WTC11 (cell line): ENCODE measurements around the gene CFAP20. TPM values are rescaled to one million over a fixed set of nuclear protein-coding genes. Genes with fewer than 3 reads are reported as not detected.

ENCODE experiments used
- ATAC-seq: fragments of 200-7000 bp; cut with Tn5 transposase; 2 replicates; pipeline ENCODE4 v1.10.0; 2021; ENCODE audit warnings: mild to moderate bottlenecking, moderate library complexity
- CTCF ChIA-PET: fragments of 300-600 bp; sonication (Branson Sonifier 250); formaldehyde crosslinking; loops from one replicate; lab custom pipeline; 2021; ENCODE audit warnings: antibody characterized with exemption; lab: Charles Lee
- POLR2A ChIA-PET: fragments of 350-600 bp; sonication (Branson Sonifier 250); formaldehyde crosslinking; loops from one replicate; lab custom pipeline; 2021; ENCODE audit warnings: antibody characterized with exemption; lab: Charles Lee
- DNase-seq: peaks from one replicate; pipeline ENCODE4 v3.0.0; 2021; ENCODE audit warnings: low spot score
- H3K27ac Mint-ChIP-seq: 2 replicates; pipeline ENCODE4 v1.8.0; 2021; ENCODE audit warnings: mixed read lengths
- H3K27me3 Mint-ChIP-seq: 2 replicates; pipeline ENCODE4 v1.8.0; 2021; ENCODE audit warnings: low read depth, mild to moderate bottlenecking, moderate library complexity, mixed read lengths
- H3K36me3 Mint-ChIP-seq: 2 replicates; pipeline ENCODE4 v1.8.0; 2021; ENCODE audit warnings: mixed read lengths
- H3K4me1 Mint-ChIP-seq: 2 replicates; pipeline ENCODE4 v1.8.0; 2022; ENCODE audit warnings: mixed read lengths
- H3K4me3 Mint-ChIP-seq: 2 replicates; pipeline ENCODE4 v1.8.0; 2021; ENCODE audit warnings: mild to moderate bottlenecking, moderate library complexity, mixed read lengths
- H3K9me3 Mint-ChIP-seq: 2 replicates; pipeline ENCODE4 v1.8.0; 2021; ENCODE audit warnings: mixed read lengths
- AFF4 ChIP-seq: sonication (generic); formaldehyde crosslinking; IDR thresholded peaks from 2 replicates; pipeline ENCODE4 v1.8.1; 2023; ENCODE audit warnings: mild to moderate bottlenecking, missing genetic modification reagents, borderline replicate concordance
- ATF2 ChIP-seq: sonication (generic); formaldehyde crosslinking; IDR thresholded peaks from 2 replicates; pipeline ENCODE4 v1.8.1; 2022; ENCODE audit warnings: low read depth, missing genetic modification reagents, borderline replicate concordance
- E2F1 ChIP-seq: sonication (generic); formaldehyde crosslinking; IDR thresholded peaks from 2 replicates; pipeline ENCODE4 v1.8.0; 2022; ENCODE audit warnings: mild to moderate bottlenecking, missing genetic modification reagents
- ETV6 ChIP-seq: sonication (generic); formaldehyde crosslinking; IDR thresholded peaks from 2 replicates; pipeline ENCODE4 v1.8.1; 2022; ENCODE audit warnings: mild to moderate bottlenecking, missing genetic modification reagents
- FOXJ3 ChIP-seq: sonication (generic); formaldehyde crosslinking; IDR thresholded peaks from 2 replicates; pipeline ENCODE4 v1.9.0; 2021; ENCODE audit warnings: missing genetic modification reagents, mild to moderate bottlenecking, borderline replicate concordance
- IRF1 ChIP-seq: sonication (generic); formaldehyde crosslinking; IDR thresholded peaks from 2 replicates; pipeline ENCODE4 v1.8.0; 2023; ENCODE audit warnings: missing genetic modification reagents
- MXD4 ChIP-seq: fragments of 250-450 bp; sonication (Bioruptor Pico); IDR thresholded peaks from 2 replicates; pipeline ENCODE4 v1.8.0; 2021; ENCODE audit warnings: mild to moderate bottlenecking, moderate library complexity, borderline replicate concordance
- MYBL2 ChIP-seq: sonication (generic); formaldehyde crosslinking; IDR thresholded peaks from 2 replicates; pipeline ENCODE4 v1.8.1; 2023; ENCODE audit warnings: mild to moderate bottlenecking, moderate library complexity, missing genetic modification reagents
- PRDM15 ChIP-seq: sonication (generic); formaldehyde crosslinking; IDR thresholded peaks from 2 replicates; pipeline ENCODE4 v1.8.0; 2022; ENCODE audit warnings: missing genetic modification reagents
- STAT6 ChIP-seq: sonication (generic); formaldehyde crosslinking; conservative IDR thresholded peaks from 2 replicates; pipeline ENCODE4 v1.8.1; 2023; ENCODE audit warnings: mild to moderate bottlenecking, low read depth, missing genetic modification reagents, moderate library complexity
- TEAD4 ChIP-seq: sonication (generic); formaldehyde crosslinking; IDR thresholded peaks from 2 replicates; pipeline ENCODE4 v1.8.0; 2022; ENCODE audit warnings: mild to moderate bottlenecking, missing genetic modification reagents
- ZNF232 ChIP-seq: sonication (generic); formaldehyde crosslinking; IDR thresholded peaks from 2 replicates; pipeline ENCODE4 v1.8.0; 2022; ENCODE audit warnings: mild to moderate bottlenecking, missing genetic modification reagents
- ZNF263 ChIP-seq: sonication (generic); formaldehyde crosslinking; IDR thresholded peaks from 2 replicates; pipeline ENCODE4 v1.8.1; 2022; ENCODE audit warnings: low read depth, mild to moderate bottlenecking, moderate library complexity, missing genetic modification reagents
- total RNA-seq: library from RNA; stranded (reverse); gene quantifications from 3 replicates; pipeline ENCODE4 v1.2.3, GENCODE V29; 2021

The CFAP20 gene
- total RNA-seq, 1 experiment from 2014 or later = 41.9 TPM

DNA sequence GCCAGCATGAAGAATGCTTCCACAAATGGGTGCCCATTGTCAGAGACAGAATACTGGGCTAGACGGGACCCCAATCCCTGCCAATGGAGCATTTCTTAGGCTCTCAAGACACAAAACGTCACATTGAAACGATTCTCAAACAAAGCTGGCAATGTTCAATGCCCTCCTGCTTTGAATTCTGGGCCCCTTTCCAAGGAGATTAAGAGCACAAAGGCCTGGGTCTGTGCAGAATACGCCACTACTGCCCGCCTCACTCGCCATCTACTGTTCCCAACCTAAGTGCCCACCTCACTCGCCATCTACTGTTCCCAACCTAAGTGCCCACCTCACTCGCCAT lies 9.7 kb downstream of the CFAP20 start:
- no peaks in the 10 kb centered on the region for H3K27me3 Mint-ChIP-seq
- POLR2A ChIA-PET = interaction anchor here (0.6 kb wide), 1 partner anchor 22 kb away, joined by 13 read pairs; no protein-coding TSS in a partner anchor
- TF ChIP-seq ZNF263 (CRISPR knock-in tag) (no peak), TEAD4 (CRISPR knock-in tag) (no peak), PRDM15 (CRISPR knock-in tag) (no peak), STAT6 (CRISPR knock-in tag) (no peak), MYBL2 (CRISPR knock-in tag) (no peak), IRF1 (CRISPR knock-in tag) (no peak), ZNF232 (CRISPR knock-in tag) (no peak), ATF2 (CRISPR knock-in tag) (no peak), MXD4 (CRISPR knock-in tag) (no peak), AFF4 (CRISPR knock-in tag) (no peak), ETV6 (no peak), E2F1 (CRISPR knock-in tag) (no peak), FOXJ3 (no peak)
- TF ChIP-seq, all 79 proteins: peak for 0
- H3K27ac Mint-ChIP-seq = no peak overlapping the region
- H3K36me3 Mint-ChIP-seq = peaks cover 24% of the 10 kb centered on the region
- DNase-seq (no peak), ATAC-seq (no peak)
- CTCF ChIA-PET = interaction anchor here (4.0 kb wide), 1 partner anchor 22 kb away, joined by 63 read pairs; no protein-coding TSS in a partner anchor
- H3K9me3 Mint-ChIP-seq = no peaks in the 10 kb centered on the region
- H3K4me1 Mint-ChIP-seq = peaks cover 18% of the 10 kb centered on the region
- no peak overlapping the region for H3K4me3 Mint-ChIP-seq
